GM12892 (cell line): ENCODE results near the gene QRFP.

Experiments
- POLR2A ChIP-seq: IDR thresholded peaks from 2 replicates; pipeline ENCODE4 v1.6.1; 2011; ENCODE audit warnings: low read depth, low read length, control low read depth
- POLR2AphosphoS5 ChIP-seq: IDR thresholded peaks from 2 replicates; pipeline ENCODE4 v1.6.1; 2011; ENCODE audit warnings: low read depth, low read length, control low read depth
- TAF1 ChIP-seq: IDR thresholded peaks from 2 replicates; pipeline ENCODE4 v1.6.1; 2011; ENCODE audit warnings: low read depth, mild to moderate bottlenecking, control low read depth, low read length, borderline replicate concordance

DNA sequence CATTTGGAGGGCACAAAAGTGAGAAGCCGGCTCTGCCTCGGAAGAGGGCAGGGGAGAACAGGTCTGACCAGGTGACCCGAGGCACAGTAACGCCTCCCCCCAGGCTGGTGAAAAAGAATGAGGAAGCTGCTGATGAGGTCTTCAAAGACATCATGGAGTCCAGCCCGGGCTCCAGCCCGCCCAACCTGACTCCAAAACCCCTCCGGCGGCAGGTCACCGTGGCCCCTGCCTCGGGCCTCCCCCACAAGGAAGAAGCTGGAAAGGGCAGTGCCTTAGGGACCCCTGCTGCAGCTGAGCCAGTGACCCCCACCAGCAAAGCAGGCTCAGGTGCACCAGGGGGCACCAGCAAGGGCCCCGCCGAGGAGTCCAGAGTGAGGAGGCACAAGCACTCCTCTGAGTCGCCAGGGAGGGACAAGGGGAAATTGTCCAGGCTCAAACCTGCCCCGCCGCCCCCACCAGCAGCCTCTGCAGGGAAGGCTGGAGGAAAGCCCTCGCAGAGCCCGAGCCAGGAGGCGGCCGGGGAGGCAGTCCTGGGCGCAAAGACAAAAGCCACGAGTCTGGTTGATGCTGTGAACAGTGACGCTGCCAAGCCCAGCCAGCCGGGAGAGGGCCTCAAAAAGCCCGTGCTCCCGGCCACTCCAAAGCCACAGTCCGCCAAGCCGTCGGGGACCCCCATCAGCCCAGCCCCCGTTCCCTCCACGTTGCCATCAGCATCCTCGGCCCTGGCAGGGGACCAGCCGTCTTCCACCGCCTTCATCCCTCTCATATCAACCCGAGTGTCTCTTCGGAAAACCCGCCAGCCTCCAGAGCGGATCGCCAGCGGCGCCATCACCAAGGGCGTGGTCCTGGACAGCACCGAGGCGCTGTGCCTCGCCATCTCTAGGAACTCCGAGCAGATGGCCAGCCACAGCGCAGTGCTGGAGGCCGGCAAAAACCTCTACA, 11.8 kb downstream of the QRFP start:
- TF ChIP-seq POLR2A (no peak), TAF1 (no peak), POLR2AphosphoS5 (no peak)
